Iris pigment epithelial cell (primary cell): ENCODE results near the gene AHNAK.
"Not testable (repeated sequence)": the region's sequence is repeated elsewhere in the genome, so short reads cannot be mapped to it uniquely, and the experiment has no call there.

Source experiments
- DNase-seq: peaks from one replicate; pipeline ENCODE4 v3.0.0-alpha.2; 2011; ENCODE audit warnings: low read depth

AHNAK gene

GRCh38 chr11:62572431-62572830, 25.8 kb upstream of the AHNAK start:
- no peak for DNase-seq

GRCh38 chr11:62571493-62571892, 24.9 kb upstream of the AHNAK start:
- not testable (repeated sequence) for DNase-seq

- not testable (repeated sequence) for DNase-seq
These were observed 24.3 kb upstream of the AHNAK start for GRCh38 chr11:62570903-62571302.

DNA sequence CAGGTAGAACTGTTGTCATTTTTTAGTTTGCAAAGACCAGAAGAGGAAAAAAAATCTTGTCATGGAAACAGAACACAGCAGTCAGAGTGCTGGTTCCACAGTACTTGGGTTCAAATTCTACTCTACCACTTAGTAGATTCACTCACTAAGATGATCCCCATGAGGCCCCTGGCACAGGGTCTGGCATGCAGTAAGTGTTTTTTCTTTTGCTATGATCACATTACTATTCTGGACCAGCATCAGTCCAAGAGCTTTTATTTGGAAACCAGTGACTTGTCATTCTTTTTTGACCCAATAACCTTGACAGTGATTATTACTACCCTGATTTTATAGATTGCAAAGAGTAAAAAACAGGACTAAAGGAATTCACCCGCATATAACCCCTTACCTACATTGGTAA, 23.0 kb upstream of the AHNAK start:
- DNase-seq = no peak

- no peak for DNase-seq
These were observed 20.5 kb upstream of the AHNAK start for GRCh38 chr11:62567018-62567633.

DNA sequence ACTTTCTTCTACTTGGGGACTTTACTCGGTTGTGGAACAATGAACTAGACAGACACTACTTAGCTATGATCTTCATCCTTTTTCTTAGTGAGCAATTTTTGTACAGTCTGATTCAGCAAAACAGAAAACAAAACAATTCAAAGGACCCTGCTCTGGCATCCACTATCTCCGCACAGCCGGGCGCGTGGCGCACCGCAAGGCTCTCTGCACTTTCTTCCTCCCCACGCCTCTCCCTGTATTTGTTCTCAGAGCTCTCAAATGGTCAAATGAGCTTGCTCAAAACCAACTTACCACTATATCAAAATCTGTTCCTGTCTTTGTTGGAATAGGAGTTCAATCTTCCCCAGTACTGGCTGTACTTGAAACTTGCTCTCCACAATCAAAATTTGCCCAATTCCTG, 19.6 kb upstream of the AHNAK start:
- DNase-seq = no peak

GRCh38 chr11:62565100-62565802, 18.6 kb upstream of the AHNAK start:
- no peak for DNase-seq

- not testable (repeated sequence) for DNase-seq
These were observed 15.1 kb upstream of the AHNAK start for GRCh38 chr11:62561677-62562230.

DNA sequence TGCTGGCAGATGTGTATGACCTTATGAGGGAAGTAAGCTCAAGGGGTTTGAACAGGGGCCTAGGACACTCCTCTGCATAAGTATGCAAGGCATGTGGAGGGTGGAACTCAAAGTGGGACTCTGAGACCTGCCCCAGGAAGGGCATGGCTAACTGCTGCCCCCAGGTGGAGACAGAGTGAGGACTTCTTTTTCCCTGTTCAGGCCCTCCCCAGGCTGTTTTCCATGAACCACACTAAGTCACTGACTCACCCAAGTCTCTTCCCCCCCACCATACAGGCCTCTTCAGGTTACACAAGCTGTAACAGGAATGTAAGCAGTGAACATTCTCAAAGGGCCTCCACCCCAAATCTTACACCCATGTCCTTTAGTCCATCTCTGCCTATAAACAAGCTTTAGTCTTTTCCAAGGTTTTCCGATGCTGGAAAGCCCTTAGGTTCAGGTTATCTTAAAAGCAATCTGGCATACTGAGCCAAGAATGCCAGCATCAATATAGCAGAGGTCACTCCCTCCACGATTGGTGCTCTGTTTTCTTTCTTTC, 14.0 kb upstream of the AHNAK start:
- DNase-seq = peak; percentile 99

DNA sequence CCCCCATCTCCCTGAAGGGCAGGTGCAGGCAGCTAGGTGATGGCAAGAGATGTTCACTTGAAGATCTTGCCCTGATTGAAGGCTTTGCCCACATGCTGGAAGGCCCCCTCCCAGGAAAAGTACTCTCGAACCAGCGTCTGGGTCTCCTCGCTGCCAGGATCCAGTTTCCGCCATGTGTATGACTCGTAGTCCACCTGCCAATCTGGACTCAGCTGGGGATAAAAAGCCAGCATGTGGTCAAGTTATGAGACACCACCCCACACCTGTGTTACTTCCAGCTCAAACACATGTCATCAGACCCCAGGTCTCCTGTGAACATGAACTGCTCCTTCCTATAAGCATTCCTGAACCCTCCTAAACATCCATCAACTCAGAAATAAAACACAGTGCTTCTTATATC, 13.0 kb upstream of the AHNAK start:
- DNase-seq = not testable (repeated sequence)

- DNase-seq = no peak
These were observed 12.6 kb upstream of the AHNAK start for GRCh38 chr11:62559204-62559603.

DNA sequence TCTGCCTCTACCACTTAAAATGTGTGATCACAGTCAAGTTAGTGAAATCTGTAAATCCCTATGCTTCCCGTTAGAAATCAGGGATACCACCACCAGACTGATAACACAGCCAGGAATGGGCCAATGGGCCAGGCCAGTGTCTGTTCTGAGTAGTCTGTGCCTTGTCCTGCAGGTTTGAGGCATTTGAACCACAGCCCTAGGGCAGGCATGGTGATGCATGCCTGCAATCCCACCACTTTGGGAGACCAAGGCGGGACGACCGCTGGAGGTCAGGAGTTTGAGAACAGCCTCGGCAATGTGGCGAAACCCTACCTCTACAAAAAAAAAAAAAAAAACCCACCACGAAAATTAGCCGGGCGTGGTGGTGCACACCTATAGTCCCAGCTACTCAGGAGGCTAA, 12.1 kb upstream of the AHNAK start:
- no peak for DNase-seq

DNA sequence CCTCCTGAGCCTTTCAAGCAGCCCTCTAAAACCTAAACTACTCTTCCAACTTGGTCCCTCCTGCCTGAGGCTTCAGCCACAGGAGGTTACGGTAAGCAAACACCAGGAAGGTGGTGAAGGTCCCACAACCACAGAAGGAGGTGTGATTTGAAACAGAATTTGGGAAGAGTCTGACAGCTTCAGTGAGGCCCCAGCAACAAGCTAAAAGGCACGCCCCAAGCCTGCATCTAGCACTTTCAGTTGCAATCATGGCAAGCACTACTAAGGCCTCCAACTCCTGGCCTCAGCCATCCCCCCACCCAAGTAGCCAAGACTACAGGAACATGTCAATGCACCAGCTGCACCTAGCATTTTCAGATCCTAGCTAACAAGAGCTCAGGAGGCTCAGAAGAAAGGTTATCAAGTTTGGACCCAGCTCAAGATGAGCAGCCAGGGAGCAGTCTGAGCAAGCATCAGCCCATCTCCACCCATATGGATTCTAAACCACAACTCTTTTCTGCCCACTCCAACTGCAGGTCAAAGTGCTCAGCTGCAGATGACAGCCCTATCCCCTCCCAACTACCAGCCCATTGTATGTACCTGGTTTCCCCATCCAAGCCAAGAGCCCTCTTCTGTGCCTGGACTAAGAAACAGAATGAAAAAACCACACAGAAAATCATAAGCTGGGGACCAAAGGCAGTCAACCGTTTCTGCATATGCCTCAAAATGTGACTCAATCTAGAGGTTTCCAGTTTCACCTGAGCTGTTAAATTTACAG, 10.4 kb upstream of the AHNAK start:
- no peak for DNase-seq

DNA sequence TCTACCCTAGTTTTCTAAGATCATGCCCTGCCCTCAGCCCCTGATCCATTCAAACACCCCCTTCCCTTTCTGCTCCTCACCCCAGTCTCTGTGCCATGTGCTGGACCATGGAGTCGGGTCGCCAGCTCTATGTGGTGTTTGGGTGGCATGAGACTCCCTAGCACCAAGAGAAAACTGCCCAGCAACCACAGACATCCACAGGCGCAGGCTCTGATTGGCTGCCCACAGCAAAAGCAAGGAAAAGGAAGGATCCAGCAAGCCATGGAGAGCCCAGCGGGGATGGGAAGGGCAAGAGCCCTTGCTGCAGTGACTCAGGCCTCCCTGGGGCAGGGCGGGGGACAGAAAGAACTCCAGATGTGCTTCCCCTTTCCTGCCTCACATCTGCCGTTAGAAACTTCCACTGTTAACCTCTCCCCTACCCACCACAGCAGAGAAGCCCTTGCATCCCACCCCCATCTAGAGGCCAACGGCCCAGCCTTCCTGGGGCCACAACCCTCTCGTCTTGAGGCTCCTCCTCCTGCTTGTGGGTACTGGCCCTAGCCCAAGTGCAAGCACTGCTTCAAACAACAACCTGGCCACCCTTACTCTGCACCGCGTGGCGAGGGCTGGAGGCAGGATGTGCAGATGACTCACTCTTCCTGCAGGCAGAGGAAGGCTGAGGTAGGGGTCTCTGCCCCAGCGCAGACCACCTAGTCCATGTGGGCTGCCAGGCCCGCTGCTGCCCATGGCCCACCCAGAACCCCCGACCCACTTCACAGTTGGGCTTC, 9.7 kb upstream of the AHNAK start:
- peak; percentile 85 for DNase-seq

- DNase-seq = peak; percentile 48
These were observed 9.0 kb upstream of the AHNAK start for GRCh38 chr11:62555464-62556107.

- DNase-seq = no peak
These were observed 8.0 kb upstream of the AHNAK start for GRCh38 chr11:62554387-62555167.

DNA sequence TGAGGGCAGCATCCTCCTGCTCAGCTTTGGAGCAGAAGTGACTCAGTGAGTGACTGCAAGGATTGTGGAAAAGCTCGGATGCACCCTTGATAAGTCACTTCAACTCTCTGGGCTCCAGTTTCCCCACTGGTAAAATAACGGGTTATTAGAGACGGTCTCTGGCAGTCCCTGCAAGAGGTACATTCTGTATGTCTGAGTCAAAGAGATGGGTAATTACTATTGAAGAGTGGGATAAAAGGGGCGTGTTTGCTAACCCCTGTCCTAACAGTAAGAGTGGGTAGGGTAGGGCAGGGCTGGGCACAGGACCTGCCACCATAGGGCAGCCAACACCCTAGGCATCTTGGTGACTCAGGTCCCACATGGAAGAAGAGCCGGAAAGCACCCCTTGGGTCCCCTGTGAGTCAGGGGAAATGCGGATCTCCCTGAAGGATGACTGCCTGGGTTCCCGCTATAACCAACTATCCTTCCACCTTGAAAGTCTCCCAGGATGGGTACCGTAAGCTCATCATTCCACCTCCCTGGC, 7.3 kb upstream of the AHNAK start:
- peak; percentile 82 for DNase-seq

DNA sequence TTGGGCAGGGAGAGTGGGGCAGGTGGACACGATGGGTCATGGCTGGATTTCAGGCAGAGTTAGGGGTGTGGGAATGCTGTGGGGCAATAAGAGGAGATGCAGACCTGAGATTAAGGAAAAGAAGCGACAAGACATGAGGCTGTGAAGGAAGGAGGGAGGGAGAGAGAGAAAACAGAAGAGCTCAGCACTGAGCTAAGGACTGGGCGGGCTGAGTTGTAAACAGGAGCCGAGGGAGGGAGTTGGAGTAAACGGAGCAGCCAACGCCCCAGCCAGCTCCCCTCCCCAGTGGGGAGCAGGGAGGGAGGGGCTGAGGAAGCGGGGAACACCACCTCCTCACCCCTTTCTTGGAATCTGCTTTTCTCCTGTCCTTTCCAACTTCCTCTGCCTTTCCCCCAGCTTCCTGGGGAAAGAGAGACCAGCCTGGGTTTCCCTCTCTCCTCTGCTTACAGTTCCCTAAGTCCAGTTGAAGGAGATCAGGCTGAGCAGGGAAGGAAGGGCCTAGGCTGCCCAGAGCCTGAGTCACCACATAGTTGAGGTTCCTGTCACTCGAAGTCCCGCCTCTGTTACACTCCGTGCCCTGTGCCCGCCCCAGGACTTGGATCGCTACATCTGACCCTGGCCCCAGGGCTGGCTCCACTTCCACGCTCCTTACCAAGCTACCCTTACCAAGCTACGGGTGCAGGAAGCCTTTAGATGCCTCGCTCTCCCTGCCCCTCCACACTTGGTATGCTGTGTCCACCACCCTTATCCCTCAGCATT, 6.7 kb upstream of the AHNAK start:
- peak; percentile 96 for DNase-seq

- DNase-seq = no peak
These were observed 6.0 kb upstream of the AHNAK start for GRCh38 chr11:62552485-62553079.
